Transverse colon (tissue), 4 donors: ENCODE measurements around the gene GNAS. TPM values are rescaled to one million over a fixed set of nuclear protein-coding genes. Genes with fewer than 3 reads are reported as not detected.

Experiments used
- DNase-seq: peaks from one replicate; pipeline ENCODE4 v3.0.0-alpha.2; 2019
- H3K27ac ChIP-seq, 4 donors: fragments of 200-600 bp; sonication (generic); 2 replicates each; pipeline ENCODE4 v1.5.1; 2016 to 2018; ENCODE audit warnings: inconsistent platforms in 4 of 4
- H3K27me3 ChIP-seq: fragments of 200-600 bp; sonication (generic); 2 replicates; pipeline ENCODE4 v1.5.1; 2017; ENCODE audit warnings: inconsistent platforms
- H3K36me3 ChIP-seq, 4 donors: fragments of 200-600 bp; sonication (generic); 2 replicates each; pipeline ENCODE4 v1.5.1; 2017 to 2019; ENCODE audit warnings: inconsistent platforms in 4 of 4
- H3K4me1 ChIP-seq, 4 donors: fragments of 200-600 bp; sonication (generic); 2 replicates each; pipeline ENCODE4 v1.5.1; 2017 to 2020; ENCODE audit warnings: inconsistent platforms in 4 of 4
- H3K4me3 ChIP-seq, 4 donors: fragments of 200-600 bp; sonication (generic); 1 replicate in 1 of 4; 2 replicates in 3 of 4; pipeline versions ENCODE4 v1.5.1 to v1.6.1; 2017 to 2019; ENCODE audit warnings: inconsistent platforms in 4 of 4
- H3K9me3 ChIP-seq, 2 donors: fragments of 200-600 bp; sonication (generic); 2 replicates each; pipeline ENCODE4 v1.5.1; 2017 to 2019; ENCODE audit warnings: inconsistent platforms in 2 of 2
- EP300 ChIP-seq: sonication (generic); formaldehyde crosslinking; IDR thresholded peaks from one replicate; pipeline ENCODE4 v1.6.1; 2017; ENCODE audit warnings: antibody characterized with exemption, low read depth
- POLR2A ChIP-seq: fragments of 450-650 bp; IDR thresholded peaks from one replicate; pipeline ENCODE4 v1.6.1; 2016; ENCODE audit warnings: antibody characterized with exemption, mild to moderate bottlenecking, moderate library complexity
- POLR2AphosphoS5 ChIP-seq, 3 donors: sonication (generic); formaldehyde crosslinking; IDR thresholded peaks; one replicate each; pipeline ENCODE4 v1.6.1; 2016; ENCODE audit warnings: antibody characterized with exemption in 3 of 3
- WGBS, 2 donors: methylation state at CpG; one replicate each; pipeline ENCODE4 v1.1.5; 2018; ENCODE audit warnings: low coverage in 1 of 2; 5-methylcytosine and 5-hydroxymethylcytosine counted together
- in situ Hi-C, 4 donors: fragments of 200-750 bp; cut with MboI; loops; one replicate each; pipeline versions ENCODE4 v1.15.0 to v1.15.1; 2017; ENCODE audit warnings: low sequenced_read_pairs in 3 of 4, low pct_ligation_motif_present in 1 of 4, low pct_unique_long_range_greater_than_20kb in 1 of 4
- intact Hi-C: fragments of 100-400 bp; cut with DNase I; formaldehyde crosslinking; loops from one replicate; pipeline ENCODE4 v1.15.1; 2023; ENCODE audit warnings: low total_unique reads
- total RNA-seq, 4 donors: library from RNA; depleted of rRNA; stranded (reverse); fragments of >200 nt; gene quantifications; one replicate each; pipeline ENCODE4 v1.1.0, GENCODE V29; 2016
- TF ChIP-seq, protein P1 (sequence below), 5 experiments: fragments of 200-600 bp in 3 of 5; fragments of 450-650 bp in 2 of 5; sonication (generic) in 3 of 5; IDR thresholded peaks; 1 replicate in 2 of 5; 2 replicates in 3 of 5; pipeline ENCODE4 v1.5.1; 2016 to 2017; ENCODE audit warnings: antibody characterized with exemption in 5 of 5, inconsistent platforms in 3 of 5, mild to moderate bottlenecking in 2 of 5, moderate library complexity in 1 of 5

Gene GNAS
- total RNA-seq, 4 donors from 2014 or later = 501 to 716 (median 535) TPM

DNA sequence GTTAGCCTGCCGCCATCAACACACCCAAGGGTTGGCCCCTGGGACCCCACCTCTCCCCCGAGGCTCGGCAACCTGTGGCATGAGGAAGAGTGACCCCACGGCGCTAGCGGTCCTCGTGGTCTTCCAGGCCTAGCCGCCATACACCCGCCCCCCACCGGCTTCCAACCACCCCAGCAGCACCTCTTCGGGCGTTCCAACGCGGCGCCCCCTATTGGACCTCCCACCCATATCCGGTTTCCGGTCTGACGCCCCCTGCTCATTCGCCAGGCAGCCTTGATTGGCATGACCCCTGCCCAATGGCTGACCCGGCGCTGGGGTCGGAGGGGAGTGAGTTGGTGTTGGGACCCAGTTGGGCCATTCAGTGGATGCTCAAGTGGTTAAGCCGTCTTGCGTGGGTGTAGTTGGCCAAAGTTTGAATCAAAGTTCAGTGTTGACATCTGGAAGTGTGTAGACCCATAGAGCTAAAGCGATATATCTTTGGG lies 1.8 kb upstream of the GNAS start, which contains the start of gene GNAS-AS1:
TSS of gene GNAS-AS1 (minus strand) at position 210 of the 482 bp plus-strand sequence.
- peaks cover 68% of the 10 kb centered on the region for H3K27me3 ChIP-seq

DNA sequence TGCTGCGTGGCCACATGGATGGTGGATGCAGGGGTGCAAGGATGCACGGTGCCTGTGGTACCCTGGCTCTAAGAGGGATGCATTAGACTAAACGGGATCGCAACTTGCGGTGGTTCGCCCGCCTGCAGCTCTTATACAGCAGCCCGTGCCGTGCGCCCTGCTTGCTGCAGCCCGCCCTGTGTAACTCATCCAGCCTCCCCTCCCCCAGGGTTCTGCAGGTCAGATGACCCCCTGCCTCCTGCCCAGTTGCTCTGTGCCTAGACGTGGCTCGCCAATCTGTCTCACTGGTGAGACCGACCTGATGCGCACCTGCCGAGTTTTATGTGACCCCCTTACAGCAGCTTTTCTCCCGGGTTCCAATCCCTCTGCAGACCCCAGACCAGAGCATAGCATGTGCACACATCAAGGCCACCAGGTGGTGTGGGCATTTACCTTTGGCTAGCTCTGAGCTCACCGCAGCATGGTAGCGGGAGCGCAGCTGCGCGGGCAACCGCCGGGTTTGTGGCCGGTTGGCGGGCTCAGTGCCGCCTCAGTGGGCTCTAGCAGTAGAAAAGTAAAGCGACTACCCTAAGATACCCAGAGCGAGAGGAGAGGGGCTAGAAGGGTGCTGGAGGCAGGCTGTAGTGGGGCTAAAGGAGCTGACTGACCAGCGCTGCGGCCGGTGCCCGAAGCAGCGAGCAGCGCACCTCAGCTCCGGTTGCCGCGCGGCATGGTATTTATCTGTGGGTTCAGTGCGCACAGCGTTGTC lies 1.1 kb upstream of the GNAS start:
- Histone ChIP-seq H3K9me3 (no peaks in the 10 kb centered on the region), H3K27ac (no peak overlapping the region), H3K36me3 (no peaks in the 10 kb centered on the region), H3K27me3 (peaks cover 73% of the 10 kb centered on the region), H3K4me1 (peaks cover 0 to 30% (median 9%) of the 10 kb centered on the region in 4 donors), H3K4me3 (peak overlapping the region in 3 of 4 donors; percentile 22 to 41 (median 38))
- DNase-seq = no peak
- in situ Hi-C loops = loop anchor here (25.0 kb wide), 6 partner anchors 89 to 614 kb away; partner anchors contain the start of genes ANKRD60 (in 1 of the 4) and STX16 (in 1 of the 4)
- intact Hi-C loops = no loop called here
- TF ChIP-seq EP300 (no peak), POLR2A (no peak), POLR2AphosphoS5 (IDR thresholded peaks at IDR 0.05) (no peak)
- TF ChIP-seq, protein P1, sequence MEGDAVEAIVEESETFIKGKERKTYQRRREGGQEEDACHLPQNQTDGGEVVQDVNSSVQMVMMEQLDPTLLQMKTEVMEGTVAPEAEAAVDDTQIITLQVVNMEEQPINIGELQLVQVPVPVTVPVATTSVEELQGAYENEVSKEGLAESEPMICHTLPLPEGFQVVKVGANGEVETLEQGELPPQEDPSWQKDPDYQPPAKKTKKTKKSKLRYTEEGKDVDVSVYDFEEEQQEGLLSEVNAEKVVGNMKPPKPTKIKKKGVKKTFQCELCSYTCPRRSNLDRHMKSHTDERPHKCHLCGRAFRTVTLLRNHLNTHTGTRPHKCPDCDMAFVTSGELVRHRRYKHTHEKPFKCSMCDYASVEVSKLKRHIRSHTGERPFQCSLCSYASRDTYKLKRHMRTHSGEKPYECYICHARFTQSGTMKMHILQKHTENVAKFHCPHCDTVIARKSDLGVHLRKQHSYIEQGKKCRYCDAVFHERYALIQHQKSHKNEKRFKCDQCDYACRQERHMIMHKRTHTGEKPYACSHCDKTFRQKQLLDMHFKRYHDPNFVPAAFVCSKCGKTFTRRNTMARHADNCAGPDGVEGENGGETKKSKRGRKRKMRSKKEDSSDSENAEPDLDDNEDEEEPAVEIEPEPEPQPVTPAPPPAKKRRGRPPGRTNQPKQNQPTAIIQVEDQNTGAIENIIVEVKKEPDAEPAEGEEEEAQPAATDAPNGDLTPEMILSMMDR (IDR thresholded peaks at IDR 0.05) = no peak
- WGBS, 2 donors = 40 to 65% methylated on average over 2 to 40 of the region's 41 CpGs

More for the DNA sequence above, 1.8 kb upstream of the GNAS start, which contains the start of gene GNAS-AS1:
- Histone ChIP-seq H3K27ac (no peak within 1 kb of the TSS), H3K36me3 (no peaks in the 10 kb centered on the region), H3K4me1 (peaks cover 0 to 26% (median 9%) of the 10 kb centered on the region in 4 donors), H3K9me3 (no peaks in the 10 kb centered on the region), H3K4me3 (peak within 1 kb of the TSS; percentile 22 to 41 (median 30))
- intact Hi-C loops = no loop called here
- DNase-seq = peak; percentile 81
- in situ Hi-C loops = loop anchor here (25.0 kb wide), 6 partner anchors 88 to 613 kb away; partner anchors contain the start of genes ANKRD60 (in 1 of the 4) and STX16 (in 1 of the 4)
- WGBS, 2 donors = 57% methylated on average over 20 of the region's 25 CpGs; no CpG with 5 or more reads in 1 of the 2 donors
- TF ChIP-seq POLR2AphosphoS5 (IDR thresholded peaks at IDR 0.05) = no peak
- no peak for TF ChIP-seq EP300
- TF ChIP-seq, protein P1 (IDR thresholded peaks at IDR 0.05) = no peak

DNA sequence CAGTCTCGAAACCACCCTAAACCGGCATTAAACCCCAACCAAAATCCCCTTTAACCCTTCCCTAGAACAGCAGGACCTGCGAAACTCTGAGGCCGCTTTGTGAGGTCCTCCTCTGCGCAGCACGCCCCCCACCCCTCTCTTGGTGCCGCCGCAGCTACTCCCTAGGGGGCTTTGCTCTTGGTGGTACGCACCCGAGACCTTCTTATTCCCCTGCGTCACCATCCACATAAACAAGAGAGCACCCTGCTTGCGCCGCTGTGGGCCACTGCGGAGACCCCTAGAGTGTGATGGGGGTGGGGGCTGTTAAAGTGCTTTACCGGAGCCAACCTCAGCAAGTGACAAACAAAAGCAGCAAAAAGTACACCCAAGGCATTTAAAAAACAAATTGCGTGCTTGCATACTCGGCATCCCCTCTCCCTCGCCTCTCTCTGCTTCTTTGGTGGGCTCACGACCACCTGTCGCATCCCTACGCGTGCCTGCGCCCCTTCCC lies 502 bp upstream of the GNAS start:
- TF ChIP-seq, protein P1 (IDR thresholded peaks at IDR 0.05) = no peak
- TF ChIP-seq POLR2A (no peak), POLR2AphosphoS5 (IDR thresholded peaks at IDR 0.05) (no peak), EP300 (no peak)
- no peaks in the 10 kb centered on the region for H3K36me3 ChIP-seq
- DNase-seq = no peak
- intact Hi-C loops = no loop called here
- peaks cover 77% of the 10 kb centered on the region for H3K27me3 ChIP-seq
- H3K4me1 ChIP-seq = peaks cover 0 to 30% (median 9%) of the 10 kb centered on the region in 4 donors
- H3K9me3 ChIP-seq = no peaks in the 10 kb centered on the region
- H3K27ac ChIP-seq = no peak overlapping the region
- peak overlapping the region in 3 of 4 donors; percentile 17 to 41 (median 38) for H3K4me3 ChIP-seq
- WGBS, 2 donors = 47% methylated on average over 22 of the region's 23 CpGs; no CpG with 5 or more reads in 1 of the 2 donors
- in situ Hi-C loops = loop anchor here (25.0 kb wide), 6 partner anchors 90 to 615 kb away; partner anchors contain the start of genes ANKRD60 (in 1 of the 4) and STX16 (in 1 of the 4)

DNA sequence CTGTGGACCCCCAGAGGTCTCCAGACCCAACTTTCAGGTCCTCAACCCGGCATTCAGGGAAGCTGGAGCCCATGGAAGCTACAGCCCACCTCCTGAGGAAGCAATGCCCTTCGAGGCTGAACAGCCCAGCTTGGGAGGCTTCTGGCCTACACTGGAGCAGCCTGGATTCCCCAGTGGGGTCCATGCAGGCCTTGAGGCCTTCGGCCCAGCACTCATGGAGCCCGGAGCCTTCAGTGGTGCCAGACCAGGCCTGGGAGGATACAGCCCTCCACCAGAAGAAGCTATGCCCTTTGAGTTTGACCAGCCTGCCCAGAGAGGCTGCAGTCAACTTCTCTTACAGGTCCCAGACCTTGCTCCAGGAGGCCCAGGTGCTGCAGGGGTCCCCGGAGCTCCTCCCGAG lies 950 bp downstream of the GNAS start:
- in situ Hi-C loops = loop anchor here (25.0 kb wide), 6 partner anchors 91 to 616 kb away; partner anchors contain the start of genes ANKRD60 (in 1 of the 4) and STX16 (in 1 of the 4)
- H3K27me3 ChIP-seq = peaks cover 92% of the 10 kb centered on the region
- 77% methylated on average over 5 of the region's 6 CpGs; no CpG with 5 or more reads in 1 of the 2 donors for WGBS, 2 donors

More for the DNA sequence above, 950 bp downstream of the GNAS start:
- Histone ChIP-seq H3K4me1 (peaks cover 0 to 30% (median 9%) of the 10 kb centered on the region in 4 donors), H3K36me3 (no peaks in the 10 kb centered on the region), H3K27ac (no peak overlapping the region), H3K4me3 (no peak overlapping the region), H3K9me3 (no peaks in the 10 kb centered on the region)
- intact Hi-C loops = no loop called here
- no peak for DNase-seq
- TF ChIP-seq POLR2A (no peak), POLR2AphosphoS5 (IDR thresholded peaks at IDR 0.05) (no peak), EP300 (no peak)
- TF ChIP-seq, protein P1 (IDR thresholded peaks at IDR 0.05) = no peak
